Bronchial epithelial cell (primary cell): ENCODE data around the gene ZNF280B. TPM values are rescaled to one million over a fixed set of nuclear protein-coding genes. Genes with fewer than 3 reads are reported as not detected.
"Not testable (repeated sequence)": the region's sequence is repeated elsewhere in the genome, so short reads cannot be mapped to it uniquely, and the experiment has no call there.

Source experiments
- DNase-seq: peaks from one replicate; pipeline ENCODE4 v3.0.0-alpha.2; 2010; ENCODE audit warnings: low read depth
- FAIRE-seq: peaks from 2 replicates; lab custom pipeline; 2011; peaks lifted over from hg19 to GRCh38; lab: Jason Lieb, UNC
- H3K27me3 ChIP-seq: 2 replicates; pipeline ENCODE4 v1.5.1; 2011; ENCODE audit warnings: low read length; ENCODE audit not compliant: control insufficient read depth, insufficient read depth
- H3K36me3 ChIP-seq: 2 replicates; pipeline ENCODE4 v1.5.1; 2011; ENCODE audit warnings: low read length; ENCODE audit not compliant: control insufficient read depth, insufficient read depth
- H3K4me3 ChIP-seq: 2 replicates; pipeline ENCODE4 v1.5.1; 2011; ENCODE audit warnings: mild to moderate bottlenecking, low read depth, low read length, control low read depth
- CTCF ChIP-seq: IDR thresholded peaks from 2 replicates; pipeline ENCODE4 v1.5.1; 2011; ENCODE audit warnings: mild to moderate bottlenecking, moderate library complexity, low read length, control low read depth, inconsistent platforms; ENCODE audit not compliant: insufficient read depth, severe bottlenecking
- total RNA-seq: library from RNA; depleted of rRNA; stranded (reverse); fragments of >200 nt; gene quantifications from 2 replicates; pipeline ENCODE4 v1.2.1, GENCODE V29; 2014

ZNF280B gene
- total RNA-seq, 1 donor from 2014 or later, result 0.26 TPM

GRCh38 chr22:22479999-22480532 is 28.5 kb downstream of the ZNF280B start:
- FAIRE-seq (no peak), DNase-seq (no peak)
- TF ChIP-seq CTCF, result no peak
- no peak overlapping the region for H3K4me3 ChIP-seq
- H3K27me3 ChIP-seq, result no peaks in the 10 kb centered on the region
- no peaks in the 10 kb centered on the region for H3K36me3 ChIP-seq

GRCh38 chr22:22479116-22479515 is 29.4 kb downstream of the ZNF280B start:
- TF ChIP-seq CTCF, result no peak
- H3K27me3 ChIP-seq, result no peaks in the 10 kb centered on the region
- no peaks in the 10 kb centered on the region for H3K36me3 ChIP-seq
- DNase-seq (no peak), FAIRE-seq (no peak)
- no peak overlapping the region for H3K4me3 ChIP-seq

- no peak for DNase-seq
- H3K4me3 ChIP-seq, result no peak overlapping the region
- no peaks in the 10 kb centered on the region for H3K27me3 ChIP-seq
- no peak for FAIRE-seq
- no peak for TF ChIP-seq CTCF
- H3K36me3 ChIP-seq, result no peaks in the 10 kb centered on the region
Observed at GRCh38 chr22:22478470-22478869, 30.1 kb downstream of the ZNF280B start.

GRCh38 chr22:22474733-22475132 is 33.8 kb downstream of the ZNF280B start:
- DNase-seq (no peak), FAIRE-seq (no peak)
- no peaks in the 10 kb centered on the region for H3K27me3 ChIP-seq
- no peak overlapping the region for H3K4me3 ChIP-seq
- no peak for TF ChIP-seq CTCF
- no peaks in the 10 kb centered on the region for H3K36me3 ChIP-seq

- not testable (repeated sequence) for H3K36me3 ChIP-seq, H3K4me3 ChIP-seq, FAIRE-seq, H3K27me3 ChIP-seq, DNase-seq
Observed at GRCh38 chr22:22471104-22471503, 37.4 kb downstream of the ZNF280B start.

- Histone ChIP-seq H3K27me3 (no peaks in the 10 kb centered on the region), H3K36me3 (no peaks in the 10 kb centered on the region), H3K4me3 (no peak overlapping the region)
- TF ChIP-seq CTCF, result no peak
- FAIRE-seq (no peak), DNase-seq (no peak)
Observed at GRCh38 chr22:22469527-22469926, 39.0 kb downstream of the ZNF280B start.

GRCh38 chr22:22468794-22469469 is 39.6 kb downstream of the ZNF280B start:
- H3K4me3 ChIP-seq, DNase-seq, FAIRE-seq: not testable (repeated sequence)

More at GRCh38 chr22:22468794-22469469, 39.6 kb downstream of the ZNF280B start:
- not testable (repeated sequence) for H3K36me3 ChIP-seq, H3K27me3 ChIP-seq
